ENCODE results near the gene FBXL12.

DNA sequence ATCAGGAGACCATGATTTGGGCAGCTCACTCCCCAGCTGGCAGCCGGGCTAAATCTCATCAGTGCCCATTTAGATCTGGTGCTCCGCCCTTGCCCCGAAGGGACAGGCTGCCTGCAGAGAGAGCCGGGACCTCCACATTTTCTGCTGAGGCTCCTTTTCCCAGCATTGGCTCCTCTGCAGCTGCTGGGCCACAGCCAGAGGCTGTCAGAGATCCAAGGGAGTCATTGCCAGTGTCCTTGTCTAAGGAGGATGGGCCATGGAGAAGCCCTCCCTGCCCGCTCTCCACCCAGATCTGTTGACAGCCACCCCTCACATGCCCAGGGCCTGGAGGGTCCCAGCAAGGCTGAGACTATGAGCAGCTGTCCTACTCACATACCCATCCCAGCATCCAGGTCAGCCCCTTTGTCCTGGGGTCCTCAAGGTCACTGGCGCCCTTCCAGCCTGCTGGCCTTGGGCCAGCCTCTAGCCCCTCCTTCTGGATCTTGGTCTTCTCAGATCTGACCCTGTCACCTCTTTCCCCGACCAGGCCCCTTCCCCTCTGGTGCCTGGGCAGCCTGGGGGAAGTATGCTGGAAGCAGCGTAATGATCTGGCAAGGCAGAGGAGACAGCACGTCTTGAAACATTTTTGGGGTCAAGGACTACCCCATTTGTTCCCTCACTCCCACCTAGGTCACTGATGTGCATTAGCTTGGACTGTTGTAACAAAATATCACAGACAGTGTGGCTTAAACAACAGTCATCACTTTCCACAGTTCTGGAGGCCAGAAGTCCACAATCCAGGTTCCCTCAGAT is 24.2 kb upstream of the FBXL12 start:
- TF ChIP-seq, protein P1, sequence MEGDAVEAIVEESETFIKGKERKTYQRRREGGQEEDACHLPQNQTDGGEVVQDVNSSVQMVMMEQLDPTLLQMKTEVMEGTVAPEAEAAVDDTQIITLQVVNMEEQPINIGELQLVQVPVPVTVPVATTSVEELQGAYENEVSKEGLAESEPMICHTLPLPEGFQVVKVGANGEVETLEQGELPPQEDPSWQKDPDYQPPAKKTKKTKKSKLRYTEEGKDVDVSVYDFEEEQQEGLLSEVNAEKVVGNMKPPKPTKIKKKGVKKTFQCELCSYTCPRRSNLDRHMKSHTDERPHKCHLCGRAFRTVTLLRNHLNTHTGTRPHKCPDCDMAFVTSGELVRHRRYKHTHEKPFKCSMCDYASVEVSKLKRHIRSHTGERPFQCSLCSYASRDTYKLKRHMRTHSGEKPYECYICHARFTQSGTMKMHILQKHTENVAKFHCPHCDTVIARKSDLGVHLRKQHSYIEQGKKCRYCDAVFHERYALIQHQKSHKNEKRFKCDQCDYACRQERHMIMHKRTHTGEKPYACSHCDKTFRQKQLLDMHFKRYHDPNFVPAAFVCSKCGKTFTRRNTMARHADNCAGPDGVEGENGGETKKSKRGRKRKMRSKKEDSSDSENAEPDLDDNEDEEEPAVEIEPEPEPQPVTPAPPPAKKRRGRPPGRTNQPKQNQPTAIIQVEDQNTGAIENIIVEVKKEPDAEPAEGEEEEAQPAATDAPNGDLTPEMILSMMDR (IDR thresholded peaks at IDR 0.05), result no peak
- no peak for TF ChIP-seq EZH2 (IDR thresholded peaks at IDR 0.05; ENCODE audit: borderline replicate concordance, insufficient read depth, low read depth, low read length, poor library complexity, severe bottlenecking)
